GM18951 (cell line): ENCODE data around the gene IRAK2.
"Not testable (repeated sequence)": the region's sequence is repeated elsewhere in the genome, so short reads cannot be mapped to it uniquely, and the experiment has no call there.

Experiments
- POLR2A ChIP-seq: IDR thresholded peaks from 4 replicates; pipeline ENCODE4 v1.6.1; 2011; ENCODE audit warnings: mild to moderate bottlenecking; ENCODE audit not compliant: insufficient read length, insufficient read depth; ENCODE audit errors: extremely low read depth
- in situ Hi-C: fragments of 300-500 bp; cut with MboI; formaldehyde crosslinking; loops from one replicate; pipeline ENCODE4 v1.12.0; 2022; ENCODE audit warnings: low sequenced_read_pairs, mixed read lengths, inconsistent platforms; ENCODE audit not compliant: unreplicated experiment

Gene IRAK2, protein sequence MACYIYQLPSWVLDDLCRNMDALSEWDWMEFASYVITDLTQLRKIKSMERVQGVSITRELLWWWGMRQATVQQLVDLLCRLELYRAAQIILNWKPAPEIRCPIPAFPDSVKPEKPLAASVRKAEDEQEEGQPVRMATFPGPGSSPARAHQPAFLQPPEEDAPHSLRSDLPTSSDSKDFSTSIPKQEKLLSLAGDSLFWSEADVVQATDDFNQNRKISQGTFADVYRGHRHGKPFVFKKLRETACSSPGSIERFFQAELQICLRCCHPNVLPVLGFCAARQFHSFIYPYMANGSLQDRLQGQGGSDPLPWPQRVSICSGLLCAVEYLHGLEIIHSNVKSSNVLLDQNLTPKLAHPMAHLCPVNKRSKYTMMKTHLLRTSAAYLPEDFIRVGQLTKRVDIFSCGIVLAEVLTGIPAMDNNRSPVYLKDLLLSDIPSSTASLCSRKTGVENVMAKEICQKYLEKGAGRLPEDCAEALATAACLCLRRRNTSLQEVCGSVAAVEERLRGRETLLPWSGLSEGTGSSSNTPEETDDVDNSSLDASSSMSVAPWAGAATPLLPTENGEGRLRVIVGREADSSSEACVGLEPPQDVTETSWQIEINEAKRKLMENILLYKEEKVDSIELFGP

DNA sequence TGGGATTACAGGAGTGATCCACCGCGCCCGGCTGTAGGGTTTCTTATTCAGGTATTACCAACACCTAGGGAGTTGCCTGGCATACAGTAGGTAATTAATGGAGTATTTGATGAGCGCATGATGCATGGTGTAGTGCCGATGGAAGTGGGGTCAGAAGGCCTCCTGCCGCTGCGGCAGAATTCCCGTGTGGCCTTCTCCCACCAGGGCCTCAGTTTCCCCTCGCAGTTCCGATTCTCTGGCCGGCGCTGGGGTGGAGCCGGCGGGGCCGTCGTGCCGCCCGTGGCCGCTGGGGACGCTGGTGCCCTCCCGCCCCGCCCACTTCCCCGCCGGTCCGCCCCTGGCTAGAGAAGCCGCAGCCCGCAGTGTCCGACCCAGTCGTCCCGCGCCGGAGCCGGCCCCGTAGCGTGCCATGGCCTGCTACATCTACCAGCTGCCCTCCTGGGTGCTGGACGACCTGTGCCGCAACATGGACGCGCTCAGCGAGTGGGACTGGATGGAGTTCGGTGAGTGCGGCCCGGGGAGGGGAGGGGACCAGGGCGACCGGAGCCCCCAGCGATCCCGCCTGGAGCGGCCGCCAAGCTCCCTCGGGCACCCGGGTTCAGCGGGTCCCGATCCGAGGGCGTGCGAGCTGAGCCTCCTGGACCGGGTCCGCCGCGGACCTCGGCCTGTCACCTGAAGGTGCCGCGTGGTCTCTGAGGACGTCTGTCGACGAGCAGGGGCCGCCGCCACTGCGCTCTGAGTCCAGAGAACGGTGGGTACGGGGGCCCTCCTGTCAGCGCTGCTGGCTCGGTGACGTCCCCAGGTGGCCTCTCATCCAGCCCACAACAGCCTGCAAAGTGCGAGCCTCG is at the start of gene IRAK2:
IRAK2 (plus strand) TSS at position 374 of the 848 bp plus-strand sequence; CDS start at position 410, 36 bp downstream.
- in situ Hi-C loops: no loop called here
- peak; percentile 60 for TF ChIP-seq POLR2A

DNA sequence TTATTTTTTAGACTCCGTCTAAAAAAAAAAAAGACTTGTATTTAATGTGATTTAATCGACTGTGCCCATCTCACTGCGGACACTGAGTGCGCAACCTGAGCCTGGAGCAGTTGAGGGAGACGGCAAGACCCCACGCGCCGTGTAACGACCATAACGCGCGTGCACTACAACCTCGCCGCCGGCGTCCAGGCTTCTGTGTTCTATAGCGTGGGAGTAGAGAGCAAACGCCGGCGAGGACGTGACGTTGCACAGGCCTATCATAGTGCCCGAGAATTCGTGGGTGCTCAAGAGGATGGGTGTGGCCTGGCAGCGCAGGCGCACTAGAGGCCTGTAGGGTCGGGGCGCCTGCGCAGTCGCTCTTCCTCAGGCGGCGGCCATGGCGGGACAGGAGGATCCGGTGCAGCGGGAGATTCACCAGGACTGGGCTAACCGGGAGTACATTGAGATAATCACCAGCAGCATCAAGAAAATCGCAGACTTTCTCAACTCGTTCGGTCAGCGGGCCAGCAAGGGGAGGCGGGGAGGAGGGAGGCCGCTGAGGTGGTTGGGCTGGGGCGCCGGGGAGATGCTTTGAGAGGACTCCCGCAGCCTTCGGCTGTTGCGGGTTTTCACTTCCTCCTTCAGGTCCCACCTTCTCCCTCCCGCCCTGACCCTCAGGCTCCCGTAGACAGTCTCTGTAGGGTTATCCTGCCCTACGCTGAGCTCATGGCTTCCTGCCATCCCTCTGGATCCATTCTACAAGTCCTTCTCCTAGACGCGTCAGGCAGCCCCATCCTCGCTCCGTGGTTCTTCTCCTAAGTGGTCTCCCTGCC is 49.2 kb upstream of the IRAK2 start, which contains the start of gene BRK1:
BRK1 (plus strand) TSS at position 350 of the 812 bp plus-strand sequence; CDS start at position 377, 27 bp downstream.
- in situ Hi-C loops: no loop called here
- TF ChIP-seq POLR2A: peak; percentile 97

GRCh38 chr3:10116138-10116460 is 48.6 kb upstream of the IRAK2 start:
- in situ Hi-C loops: no loop called here
- TF ChIP-seq POLR2A: no peak

GRCh38 chr3:10116928-10117327 is 47.8 kb upstream of the IRAK2 start:
- no peak for TF ChIP-seq POLR2A
- in situ Hi-C loops: no loop called here

DNA sequence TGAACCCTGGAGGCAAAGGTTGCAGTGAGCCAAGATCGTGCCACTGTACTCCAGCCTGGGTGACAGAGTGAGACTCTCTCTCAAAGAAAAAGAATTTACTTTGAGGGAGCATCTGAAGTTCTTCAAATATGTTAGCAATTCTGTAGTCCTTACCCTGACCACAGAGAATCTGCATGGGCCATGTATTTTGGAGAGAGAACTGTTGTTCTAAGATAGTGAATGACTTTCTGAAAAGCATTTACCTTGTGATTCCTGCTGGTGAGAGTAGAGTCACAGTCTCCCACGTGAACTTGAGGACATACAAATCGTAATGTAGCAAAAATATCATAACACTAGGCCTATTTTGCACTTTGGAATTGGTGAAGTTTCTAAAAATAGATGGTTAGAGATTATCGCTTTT is 45.3 kb upstream of the IRAK2 start:
- in situ Hi-C loops: no loop called here
- no peak for TF ChIP-seq POLR2A

GRCh38 chr3:10121064-10121463 is 43.7 kb upstream of the IRAK2 start:
- in situ Hi-C loops: no loop called here
- no peak for TF ChIP-seq POLR2A

DNA sequence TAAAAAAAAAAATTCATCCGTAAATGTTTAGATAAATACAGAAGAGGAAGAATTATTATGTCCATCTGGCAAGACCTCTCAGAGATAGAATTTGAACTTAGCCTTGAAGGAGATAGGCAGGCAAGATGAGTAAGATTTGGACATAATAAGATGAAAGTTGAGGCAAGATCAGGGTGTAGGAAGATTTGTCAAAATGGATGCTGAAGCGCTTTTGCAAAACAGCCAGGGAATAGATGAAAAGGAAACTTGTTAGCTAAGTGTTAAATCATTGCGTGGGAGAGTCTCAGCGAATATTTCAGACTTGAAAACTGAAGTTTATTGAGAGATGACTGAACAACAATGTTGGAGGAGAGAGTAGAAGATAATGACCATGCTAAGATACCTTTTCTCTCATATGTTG is 42.0 kb upstream of the IRAK2 start:
- in situ Hi-C loops: no loop called here
- no peak for TF ChIP-seq POLR2A

- in situ Hi-C loops: not testable (repeated sequence)
Observed at GRCh38 chr3:10135872-10136271, 28.8 kb upstream of the IRAK2 start.

DNA sequence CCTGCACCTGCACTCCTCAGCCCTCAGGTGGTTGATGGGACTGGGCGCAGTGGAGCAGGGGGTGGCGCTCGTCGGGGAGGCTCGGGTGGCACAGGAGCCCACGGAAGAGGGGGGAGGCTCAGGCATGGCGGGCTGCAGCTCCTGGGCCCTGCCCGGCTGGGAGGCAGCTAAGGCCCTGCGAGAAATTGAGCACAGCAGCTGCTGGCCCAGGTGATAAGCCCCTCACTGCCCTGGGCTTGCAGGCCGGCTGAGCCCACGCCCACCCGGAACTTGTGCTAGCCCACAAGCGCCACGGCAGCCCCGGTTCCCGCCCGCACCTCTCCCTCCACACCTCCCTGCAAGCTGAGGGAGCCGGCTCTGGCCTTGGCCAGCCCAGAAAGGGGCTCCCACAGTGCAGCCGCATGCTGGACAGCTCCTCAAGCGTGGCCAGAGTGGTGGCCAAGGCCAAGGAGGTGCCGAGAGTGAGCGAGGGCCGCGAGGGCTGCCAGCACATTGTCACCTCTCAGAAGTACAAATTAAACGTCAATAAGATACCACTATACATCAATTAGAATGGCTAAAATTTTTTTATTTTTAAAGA is 28.2 kb upstream of the IRAK2 start:
- in situ Hi-C loops: no loop called here
- no peak for TF ChIP-seq POLR2A

- in situ Hi-C loops: no loop called here
- no peak for TF ChIP-seq POLR2A
Observed at GRCh38 chr3:10137178-10137577, 27.5 kb upstream of the IRAK2 start.

DNA sequence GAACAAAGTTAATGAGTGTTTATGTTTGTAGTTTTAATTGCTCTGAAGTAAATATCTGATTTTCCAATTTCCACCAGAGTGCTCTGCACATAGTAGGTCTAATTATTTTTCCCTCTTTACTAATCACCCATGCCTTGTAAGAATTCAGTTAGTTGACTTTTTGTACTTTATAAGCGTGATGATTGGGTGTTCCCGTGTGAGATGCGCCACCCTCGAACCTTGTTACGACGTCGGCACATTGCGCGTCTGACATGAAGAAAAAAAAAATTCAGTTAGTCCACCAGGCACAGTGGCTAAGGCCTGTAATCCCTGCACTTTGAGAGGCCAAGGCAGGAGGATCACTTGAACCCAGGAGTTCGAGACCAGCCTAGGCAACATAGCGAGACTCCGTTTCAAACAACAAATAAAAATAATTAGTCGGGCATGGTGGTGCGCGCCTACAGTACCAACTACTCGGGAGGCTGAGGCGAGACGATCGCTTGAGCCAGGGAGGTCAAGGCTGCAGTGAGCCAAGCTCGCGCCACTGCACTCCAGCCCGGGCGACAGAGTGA is 23.6 kb upstream of the IRAK2 start:
- in situ Hi-C loops: no loop called here
- no peak for TF ChIP-seq POLR2A

GRCh38 chr3:10142707-10143560 is 21.8 kb upstream of the IRAK2 start:
- no peak for TF ChIP-seq POLR2A
- in situ Hi-C loops: no loop called here

- in situ Hi-C loops: no loop called here
- TF ChIP-seq POLR2A: no peak
Observed at GRCh38 chr3:10145685-10146084, 19.0 kb upstream of the IRAK2 start.
